GM12878 (cell line): Measurements from ENCODE around the gene GLOD5. TPM values are rescaled to one million over a fixed set of nuclear protein-coding genes. Genes with fewer than 3 reads are reported as not detected.

Experiments
- ATAC-seq: fragments of 200-7000 bp; cut with Tn5 transposase; 3 replicates; pipeline ENCODE4 v1.9.1; 2020; ENCODE audit warnings: mild to moderate bottlenecking, moderate library complexity
- BruUV-seq: library from RNA; stranded (reverse); fragments of 400-500 nt; replicated peaks from 2 replicates; lab custom pipeline; 2021; lab: Mats Ljungman, UMichigan
- CTCF ChIA-PET: fragments of 300-600 bp; sonication (Branson Sonifier 250); formaldehyde crosslinking; extraction: SDS; loops from one replicate; lab custom pipeline; 2021; ENCODE audit warnings: inconsistent platforms; lab: Yijun Ruan, JAX
- POLR2A ChIA-PET: fragments of 350-600 bp; formaldehyde crosslinking; extraction: SDS; loops from one replicate; lab custom pipeline; 2021; ENCODE audit warnings: inconsistent platforms; lab: Charles Lee
- RAD21 ChIA-PET: fragments of 300-600 bp; sonication (Branson Sonifier 250); formaldehyde crosslinking; loops from one replicate; lab custom pipeline; 2023; ENCODE audit warnings: antibody characterized with exemption; ENCODE audit not compliant: unreplicated experiment; lab: Charles Lee
- SMC1A ChIA-PET: fragments of 300-600 bp; sonication (Branson Sonifier 250); formaldehyde crosslinking; loops from one replicate; lab custom pipeline; 2023; ENCODE audit not compliant: unreplicated experiment, uncharacterized antibody; lab: Charles Lee
- DNase-seq: peaks from one replicate; pipeline ENCODE4 v3.0.0-alpha.2; 2011; ENCODE audit warnings: low read depth, low spot score
- FAIRE-seq: peaks from 3 replicates; lab custom pipeline; 2011; peaks lifted over from hg19 to GRCh38; lab: Jason Lieb, UNC
- H2AFZ ChIP-seq: 2 replicates; pipeline ENCODE4 v1.6.0; 2011; ENCODE audit warnings: low read depth, low read length, control low read depth; ENCODE audit not compliant: control insufficient read depth
- H3K27ac ChIP-seq: 2 replicates; pipeline ENCODE4 v1.5.1; 2011; ENCODE audit warnings: control low read depth; ENCODE audit not compliant: control insufficient read depth, insufficient read depth
- H3K27me3 ChIP-seq, 2 experiments: replicated peaks in 1 of 2; 2 replicates each; pipeline versions ENCODE4 v1.6.0 to v1.6.1; 2011; ENCODE audit warnings: low read length in 1 of 2; ENCODE audit not compliant: control insufficient read depth in 2 of 2, insufficient read depth in 2 of 2
- H3K36me3 ChIP-seq, 2 experiments: 2 replicates each; pipeline ENCODE4 v1.5.1; 2011; ENCODE audit warnings: low read length in 1 of 2; ENCODE audit not compliant: control insufficient read depth in 2 of 2, insufficient read depth in 2 of 2
- H3K4me1 ChIP-seq: 2 replicates; pipeline ENCODE4 v1.6.1; 2011; ENCODE audit warnings: mild to moderate bottlenecking, low read length, moderate library complexity, mixed read lengths; ENCODE audit not compliant: control insufficient read depth, insufficient read depth
- H3K4me2 ChIP-seq: 2 replicates; pipeline ENCODE4 v1.6.0; 2011; ENCODE audit warnings: control low read depth; ENCODE audit not compliant: control insufficient read depth, insufficient read depth
- H3K4me3 ChIP-seq: fragments of 200-600 bp; sonication (generic); 2 replicates; pipeline ENCODE4 v1.5.1; 2016
- H3K79me2 ChIP-seq: 2 replicates; pipeline ENCODE4 v1.6.0; 2011; ENCODE audit warnings: low read length; ENCODE audit not compliant: control insufficient read depth, insufficient read depth
- H3K9ac ChIP-seq: 2 replicates; pipeline ENCODE4 v1.8.0; 2011; ENCODE audit warnings: low read length, control low read depth, mixed read lengths; ENCODE audit not compliant: control insufficient read depth, insufficient read depth
- H3K9me3 ChIP-seq: replicated peaks from 3 replicates; pipeline ENCODE4 v1.5.1; 2011; ENCODE audit warnings: mild to moderate bottlenecking, low read length; ENCODE audit not compliant: control insufficient read depth, insufficient read depth
- H4K20me1 ChIP-seq: 2 replicates; pipeline ENCODE4 v1.6.0; 2011; ENCODE audit not compliant: control insufficient read depth, insufficient read depth
- BCL11A ChIP-seq: IDR thresholded peaks from 2 replicates; pipeline ENCODE4 v1.6.1; 2011; ENCODE audit warnings: low read depth, low read length
- CHD1 ChIP-seq: IDR thresholded peaks from 2 replicates; pipeline ENCODE4 v1.6.1; 2012; ENCODE audit warnings: low read depth, low read length, improper control_type of control experiment
- MTA3 ChIP-seq: IDR thresholded peaks from 2 replicates; pipeline ENCODE4 v1.6.1; 2012; ENCODE audit warnings: low read length, inconsistent platforms, borderline replicate concordance
- NFYB ChIP-seq: IDR thresholded peaks from 2 replicates; pipeline ENCODE4 v1.6.1; 2011; ENCODE audit warnings: low read depth, mild to moderate bottlenecking, low read length, improper control_type of control experiment, moderate library complexity; ENCODE audit not compliant: insufficient read depth
- WGBS: methylation state at CpG from one replicate; pipeline ENCODE4 v1.1.6; 2016; ENCODE audit warnings: low lambda C conversion rate; ENCODE audit not compliant: insufficient replicate concordance, insufficient coverage; ENCODE audit errors: missing lambda C conversion rate; 5-methylcytosine and 5-hydroxymethylcytosine counted together
- in situ Hi-C: fragments of 300-500 bp; cut with MboI; formaldehyde crosslinking; loops from 9 replicates; pipeline ENCODE4 v1.14.3; 2018; ENCODE audit warnings: mixed read lengths
- intact Hi-C: fragments of 100-400 bp; cut with micrococcal nuclease; formaldehyde crosslinking; loops from one replicate; pipeline ENCODE4 v1.14.2; 2022; ENCODE audit not compliant: unreplicated experiment
- polyA plus RNA-seq, 11 experiments: library from polyadenylated mRNA; depleted of rRNA in 4 of 11; unstranded in 6 of 11; stranded (reverse) in 5 of 11; fragments of >200 nt; fragmentation: Nextera tagmentation in 4 of 11; fragmentation: Illumina TruSeq in 1 of 11; extraction: Ambion mirVana in 4 of 11; extraction: Trizol in 1 of 11; gene quantifications; 1 replicate in 1 of 11; 2 replicates in 10 of 11; pipeline versions ENCODE4 v1.2.1 to v1.2.3, GENCODE V29; 2011 to 2016; ENCODE audit warnings: inconsistent platforms in 2 of 11, missing spikeins in 2 of 11, low read depth in 1 of 11
- total RNA-seq, 4 experiments: library from RNA; depleted of rRNA in 3 of 4; stranded (reverse); fragments of >200 nt in 3 of 4; fragmentation: Illumina TruSeq in 1 of 4; extraction: Trizol in 1 of 4; gene quantifications; 2 replicates each; pipeline versions ENCODE4 v1.2.1 to v1.2.3, GENCODE V29; 2013 to 2021

GLOD5 gene
- total and polyA plus RNA-seq, 10 of the 15 experiments (the other 5 are each of a cell fraction or from before 2014, with no cell fraction given), result not detected

GRCh38 chrX:48737940-48738339 is 23.6 kb upstream of the GLOD5 start:
- in situ Hi-C loops, result no loop called here
- H3K36me3 ChIP-seq, result no peaks in the 10 kb centered on the region
- WGBS, result 40% methylated on average over 7 of the region's 7 CpGs
- H3K4me2 ChIP-seq, result peak overlapping the region; percentile 36
- ChIA-PET RAD21 (interaction anchor here (1.1 kb wide), 1 partner anchor 199 kb away, joined by 3 read pairs; no protein-coding TSS in a partner anchor), CTCF (interaction anchor here (1.4 to 1.7 kb wide), 2 partner anchors 64 to 208 kb away, joined by 4 to 5 read pairs; partner anchors contain the start of gene HDAC6), POLR2A (interaction anchor here (0.6 to 1.4 kb wide), 5 partner anchors 41 to 221 kb away, joined by 3 to 11 read pairs (median 4); partner anchors contain the start of genes HDAC6, PQBP1 and TIMM17B), SMC1A (no interaction called here)
- H3K79me2 ChIP-seq, result no peaks in the 10 kb centered on the region; the same call in 1 of the 2 replicates
- intact Hi-C loops, result no loop called here
- H3K27me3 ChIP-seq, result no peaks in the 10 kb centered on the region
- ATAC-seq, result no peak
- no peaks in the 10 kb centered on the region; the same call in 1 of the 2 replicates for H3K4me1 ChIP-seq
- H3K27ac ChIP-seq, result peak overlapping the region; percentile 74; the same call in 1 of the 2 replicates
- no peak for DNase-seq
- H2AFZ ChIP-seq, result no peak overlapping the region
- TF ChIP-seq BCL11A, result no peak
- 0 out of 2 replicates have a peak, but pooled peaks have one; percentile 1 for TF ChIP-seq MTA3
- H3K9me3 ChIP-seq, result no peaks in the 10 kb centered on the region; the same call in 2 of the 3 replicates
- H3K9ac ChIP-seq, result peak overlapping the region; percentile 85
- BruUV-seq, result no TSS peak
- H3K4me3 ChIP-seq, result peak overlapping the region; percentile 64; the same call in 1 of the 2 replicates
- no peak for FAIRE-seq
- no peaks in the 10 kb centered on the region for H4K20me1 ChIP-seq

GRCh38 chrX:48741834-48742233 is 19.7 kb upstream of the GLOD5 start:
- Histone ChIP-seq H3K9me3 (no peaks in the 10 kb centered on the region; the same call in 2 of the 3 replicates), H3K4me2 (no peak overlapping the region), H3K4me1 (no peaks in the 10 kb centered on the region), H3K27ac (no peak overlapping the region), H3K4me3 (no peak overlapping the region), H2AFZ (no peak overlapping the region), H3K79me2 (no peaks in the 10 kb centered on the region), H3K9ac (no peak overlapping the region), H4K20me1 (no peaks in the 10 kb centered on the region), H3K27me3 (no peaks in the 10 kb centered on the region), H3K36me3 (no peaks in the 10 kb centered on the region)
- POLR2A ChIA-PET, result no interaction called here
- DNase-seq (no peak), ATAC-seq (no peak), FAIRE-seq (no peak)
- intact Hi-C loops, result no loop called here
- TF ChIP-seq CHD1, result no peak
- 0 out of 2 replicates have a peak, but pooled peaks have one; percentile 11 for TF ChIP-seq NFYB
- SMC1A ChIA-PET, result no interaction called here
- no TSS peak for BruUV-seq
- in situ Hi-C loops, result no loop called here
- RAD21 ChIA-PET, result no interaction called here
- 85% methylated on average over 8 of the region's 8 CpGs for WGBS
- CTCF ChIA-PET, result no interaction called here
